ENCODE results near the gene REL.

GRCh38 chr2:60906395-60906794 is 25.0 kb downstream of the REL start:
- TF ChIP-seq NFIC (IDR thresholded peaks at IDR 0.05), result no peak
- no peak for TF ChIP-seq MAX (IDR thresholded peaks at IDR 0.05)
- TF ChIP-seq CEBPB (IDR thresholded peaks at IDR 0.05), result no peak
- no peak for TF ChIP-seq EP300 (IDR thresholded peaks at IDR 0.05; ENCODE audit: borderline replicate concordance)
- TF ChIP-seq REST (IDR thresholded peaks at IDR 0.05; ENCODE audit: low read depth), result no peak
- TF ChIP-seq RAD21 (IDR thresholded peaks at IDR 0.05; ENCODE audit: low read depth), result no peak
- no peak for TF ChIP-seq TEAD4 (IDR thresholded peaks at IDR 0.05)
- TF ChIP-seq FOXM1 (IDR thresholded peaks at IDR 0.05; ENCODE audit: borderline replicate concordance, low read depth), result no peak
